ENCODE data around the gene WNT7B. TPM values are rescaled to one million over a fixed set of nuclear protein-coding genes. Genes with fewer than 3 reads are reported as not detected.

Gene WNT7B
- total RNA-seq, 1 experiment from 2014 or later, result not detected

DNA sequence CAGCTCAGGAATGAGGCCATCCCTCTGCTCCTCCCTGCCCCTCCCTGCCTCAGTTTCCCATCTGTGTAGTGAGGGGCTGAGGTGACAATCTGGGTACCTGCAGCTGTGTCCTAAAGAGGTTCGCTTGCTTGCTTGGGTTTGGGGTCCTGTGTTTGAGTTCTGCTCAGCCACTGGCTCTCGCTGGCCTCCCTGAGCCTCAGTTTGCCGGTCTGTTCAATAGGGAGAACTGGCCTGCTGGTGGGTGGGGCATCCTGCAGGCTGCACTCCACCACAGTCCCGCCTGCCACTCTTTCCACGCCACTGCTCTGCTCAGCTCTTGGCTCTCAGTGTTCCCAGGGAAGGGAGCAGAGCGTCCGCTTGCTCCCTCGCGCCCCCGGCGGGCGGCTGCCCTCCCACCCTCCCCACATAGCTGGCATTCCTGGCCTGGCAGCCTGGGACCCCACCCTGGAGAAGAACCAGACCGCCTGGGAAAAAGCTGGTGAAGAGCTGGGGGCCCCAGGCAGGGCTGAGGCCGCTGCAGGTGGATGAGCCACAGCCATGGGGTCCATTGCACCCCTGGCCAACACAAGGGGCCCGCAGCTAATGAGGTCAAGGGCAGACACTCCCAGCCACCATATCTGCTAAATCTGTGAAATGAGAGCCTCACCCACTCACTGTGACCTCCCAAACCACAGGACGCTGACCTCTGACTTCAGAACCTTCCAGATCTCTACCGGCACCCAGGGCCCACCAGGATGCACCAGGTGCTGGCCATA is 15.1 kb downstream of the WNT7B start:
- POLR2A ChIA-PET (ENCODE audit: low non-redundant PET), result no interaction called here
- H3K9me3 ChIP-seq (ENCODE audit: low read depth, low read length, poor library complexity, severe bottlenecking), result no peaks in the 10 kb centered on the region
- no TSS peak for BruUV-seq (replicated peaks)
- no peaks in the 10 kb centered on the region for H3K36me3 ChIP-seq (ENCODE audit: insufficient read depth, low read length, poor library complexity, severe bottlenecking)
- no peak overlapping the region for H3K4me3 ChIP-seq (ENCODE audit: low read depth, low read length, poor library complexity, severe bottlenecking)
- H3K4me1 ChIP-seq (ENCODE audit: insufficient read depth, low read length, poor library complexity, severe bottlenecking), result no peaks in the 10 kb centered on the region
- no peak for DNase-seq (ENCODE audit: low spot score)
- intact Hi-C loops (cut with micrococcal nuclease; ENCODE audit: unreplicated experiment), result no loop called here
- CTCF ChIA-PET, result no interaction called here
- TF ChIP-seq EZH2 (IDR thresholded peaks at IDR 0.05; ENCODE audit: borderline replicate concordance, low read depth, low read length, poor library complexity, severe bottlenecking) (no peak), CTCF (conservative IDR thresholded peaks at IDR 0.05; ENCODE audit: low read depth, low read length) (no peak)
- H3K27ac ChIP-seq (ENCODE audit: low read depth, low read length, poor library complexity, severe bottlenecking), result no peak overlapping the region
- no peaks in the 10 kb centered on the region for H3K27me3 ChIP-seq (replicated peaks; ENCODE audit: insufficient read depth, low read depth, low read length, poor library complexity)

DNA sequence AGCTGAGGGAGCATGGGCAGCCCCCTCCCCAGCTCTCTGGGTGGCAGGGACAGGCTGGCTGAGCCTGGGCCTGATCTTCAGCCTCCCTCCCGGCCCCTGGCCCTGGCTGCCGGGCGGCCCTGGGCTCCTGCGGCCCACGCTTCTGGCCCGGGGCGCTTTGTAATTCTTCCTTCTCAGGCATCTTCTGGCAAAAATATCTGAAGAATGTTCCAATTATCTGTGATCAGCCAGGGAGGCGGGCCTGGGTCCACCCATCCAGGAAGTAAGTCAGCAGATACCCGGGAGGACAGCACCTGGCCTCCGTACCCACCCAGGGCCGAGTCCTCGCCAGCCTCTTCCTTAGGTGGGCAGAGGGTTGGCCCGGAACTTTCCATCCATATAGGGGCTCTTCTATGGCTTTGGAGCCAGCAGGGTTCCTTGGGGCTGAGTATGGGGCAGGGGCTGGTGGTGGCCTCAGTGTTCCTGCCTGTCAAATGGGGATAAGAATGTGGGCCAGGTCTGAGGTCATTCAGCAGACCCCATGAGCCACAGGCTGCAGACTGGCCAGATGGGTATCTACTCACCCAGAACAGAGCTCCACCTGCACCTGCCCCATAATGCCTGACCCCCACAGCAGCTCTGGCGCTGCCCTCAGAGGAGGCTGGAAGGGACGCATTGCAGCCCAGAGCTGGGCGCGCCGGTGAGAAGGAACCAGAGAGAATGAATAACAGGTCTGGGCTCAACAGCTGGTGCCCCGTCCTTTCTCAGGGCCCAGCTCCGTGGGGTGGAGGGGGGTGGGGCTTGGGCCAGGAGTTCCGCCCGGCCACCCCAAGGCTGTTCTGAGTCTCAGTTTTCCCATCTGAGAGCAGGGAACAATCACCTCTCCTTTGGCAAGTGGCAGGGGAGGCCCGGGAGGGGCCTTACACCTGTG is 16.2 kb downstream of the WNT7B start:
- ChIA-PET POLR2A (ENCODE audit: low non-redundant PET) (interaction anchor here (0.6 kb wide), 1 partner anchor 12 kb away, joined by 30 read pairs; no protein-coding TSS in a partner anchor), CTCF (interaction anchor here (0.6 kb wide), 1 partner anchor 618 kb away, joined by 3 read pairs; no protein-coding TSS in a partner anchor)
- H3K4me1 ChIP-seq (ENCODE audit: insufficient read depth, low read length, poor library complexity, severe bottlenecking), result no peaks in the 10 kb centered on the region
- no peaks in the 10 kb centered on the region for H3K27me3 ChIP-seq (replicated peaks; ENCODE audit: insufficient read depth, low read depth, low read length, poor library complexity)
- no peak for TF ChIP-seq CTCF (conservative IDR thresholded peaks at IDR 0.05; ENCODE audit: low read depth, low read length)
- TF ChIP-seq EZH2 (IDR thresholded peaks at IDR 0.05; ENCODE audit: borderline replicate concordance, low read depth, low read length, poor library complexity, severe bottlenecking), result no peak
- H3K36me3 ChIP-seq (ENCODE audit: insufficient read depth, low read length, poor library complexity, severe bottlenecking), result no peaks in the 10 kb centered on the region
- DNase-seq (ENCODE audit: low spot score), result no peak
- H3K4me3 ChIP-seq (ENCODE audit: low read depth, low read length, poor library complexity, severe bottlenecking), result no peak overlapping the region
- no peaks in the 10 kb centered on the region for H3K9me3 ChIP-seq (ENCODE audit: low read depth, low read length, poor library complexity, severe bottlenecking)
- H3K27ac ChIP-seq (ENCODE audit: low read depth, low read length, poor library complexity, severe bottlenecking), result no peak overlapping the region
- no TSS peak for BruUV-seq (replicated peaks)
- intact Hi-C loops (cut with micrococcal nuclease; ENCODE audit: unreplicated experiment), result no loop called here

- intact Hi-C loops (cut with micrococcal nuclease; ENCODE audit: unreplicated experiment), result no loop called here
- TF ChIP-seq EZH2 (IDR thresholded peaks at IDR 0.05; ENCODE audit: borderline replicate concordance, low read depth, low read length, poor library complexity, severe bottlenecking), result no peak
- TF ChIP-seq CTCF (conservative IDR thresholded peaks at IDR 0.05; ENCODE audit: low read depth, low read length), result no peak
- Histone ChIP-seq H3K36me3 (ENCODE audit: insufficient read depth, low read length, poor library complexity, severe bottlenecking) (no peaks in the 10 kb centered on the region), H3K27ac (ENCODE audit: low read depth, low read length, poor library complexity, severe bottlenecking) (no peak overlapping the region), H3K4me3 (ENCODE audit: low read depth, low read length, poor library complexity, severe bottlenecking) (no peak overlapping the region), H3K4me1 (ENCODE audit: insufficient read depth, low read length, poor library complexity, severe bottlenecking) (no peaks in the 10 kb centered on the region), H3K9me3 (ENCODE audit: low read depth, low read length, poor library complexity, severe bottlenecking) (no peaks in the 10 kb centered on the region), H3K27me3 (replicated peaks; ENCODE audit: insufficient read depth, low read depth, low read length, poor library complexity) (no peaks in the 10 kb centered on the region)
- ChIA-PET POLR2A (ENCODE audit: low non-redundant PET) (interaction anchor here (0.6 kb wide), 1 partner anchor 11 kb away, joined by 30 read pairs; no protein-coding TSS in a partner anchor), CTCF (no interaction called here)
- DNase-seq (ENCODE audit: low spot score), result no peak
- no TSS peak for BruUV-seq (replicated peaks)
Observed at GRCh38 chr22:45959719-45960476, 17.1 kb downstream of the WNT7B start.
